NOMO-1 (cell line): ENCODE measurements around the gene OR51B2.
"Not testable (repeated sequence)": the region's sequence is repeated elsewhere in the genome, so short reads cannot be mapped to it uniquely, and the experiment has no call there.

Experiments
- DNase-seq, 2 experiments: peaks; one replicate each; lab custom pipeline; 2025; ENCODE audit not compliant: unreplicated experiment in 2 of 2; lab: John Stamatoyannopoulos, UW

The OR51B2 gene, protein sequence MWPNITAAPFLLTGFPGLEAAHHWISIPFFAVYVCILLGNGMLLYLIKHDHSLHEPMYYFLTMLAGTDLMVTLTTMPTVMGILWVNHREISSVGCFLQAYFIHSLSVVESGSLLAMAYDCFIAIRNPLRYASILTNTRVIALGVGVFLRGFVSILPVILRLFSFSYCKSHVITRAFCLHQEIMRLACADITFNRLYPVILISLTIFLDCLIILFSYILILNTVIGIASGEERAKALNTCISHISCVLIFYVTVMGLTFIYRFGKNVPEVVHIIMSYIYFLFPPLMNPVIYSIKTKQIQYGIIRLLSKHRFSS

DNA sequence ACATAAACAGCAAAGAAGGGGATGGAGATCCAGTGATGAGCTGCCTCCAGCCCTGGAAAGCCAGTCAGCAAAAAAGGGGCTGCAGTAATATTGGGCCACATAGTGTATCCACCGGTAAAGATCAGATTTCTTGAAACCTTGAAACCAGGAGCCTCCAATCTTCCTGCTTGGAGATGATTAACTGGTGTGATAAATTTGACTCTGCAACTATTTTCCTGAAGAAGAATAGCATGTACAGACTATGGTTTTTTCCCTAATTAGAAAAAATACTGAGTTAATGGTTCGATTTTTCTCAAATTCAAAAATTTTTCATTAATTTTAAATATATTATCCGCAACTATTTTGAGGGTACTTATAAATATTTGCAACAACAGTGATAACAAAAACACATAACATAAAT lies at the start of gene OR51B2:
Gene OR51B2, minus strand, starts transcription at position 101 of the 400 bp plus-strand sequence. Its CDS starts 0 bp downstream, at position 101.
- no peak for DNase-seq

DNA sequence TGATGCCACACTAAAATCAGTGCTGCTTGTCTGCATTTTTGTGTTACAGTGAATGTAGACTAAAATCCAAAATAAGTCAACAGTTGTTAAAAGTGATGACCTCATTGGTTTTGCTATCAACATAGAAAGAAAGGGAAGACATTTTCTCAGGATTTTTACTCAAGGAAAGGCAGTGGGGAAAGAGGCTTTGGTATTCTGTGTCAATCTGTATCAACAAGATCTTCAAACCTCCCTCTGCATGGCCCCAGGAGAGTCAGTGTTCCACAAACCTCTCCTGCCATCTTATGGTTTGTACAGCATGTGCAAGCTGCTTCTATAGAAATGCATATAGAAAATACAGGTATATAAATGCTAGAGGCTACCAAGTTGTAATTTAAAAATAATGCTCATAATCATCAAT lies 45.7 kb upstream of the OR51B2 start:
- DNase-seq = no peak

DNA sequence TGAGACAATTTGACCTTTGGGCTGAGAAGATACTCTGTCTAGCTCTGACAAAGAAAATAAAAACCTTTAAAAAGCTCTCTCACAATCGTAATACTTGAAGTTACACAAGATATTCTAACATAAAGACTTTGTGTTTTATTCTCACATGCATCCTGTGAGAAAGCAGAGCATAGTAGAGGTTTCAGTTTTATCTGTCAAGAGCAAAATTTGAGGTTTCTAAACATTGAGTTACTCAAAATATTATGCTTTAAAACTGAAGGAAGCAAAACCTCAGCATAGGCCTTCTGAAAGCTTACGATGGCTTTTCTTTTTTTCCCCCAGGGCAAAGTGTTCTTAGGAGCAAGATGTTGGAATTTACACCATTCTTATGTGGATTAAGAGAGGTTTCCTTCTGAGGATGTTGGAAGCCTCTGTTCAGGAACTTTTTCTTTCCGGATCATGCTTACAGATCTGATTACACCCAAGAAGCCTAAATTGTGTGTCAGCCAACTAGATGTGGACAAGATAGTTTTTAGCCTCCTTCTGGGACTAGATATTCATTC lies 44.5 kb upstream of the OR51B2 start:
- DNase-seq = no peak

DNA sequence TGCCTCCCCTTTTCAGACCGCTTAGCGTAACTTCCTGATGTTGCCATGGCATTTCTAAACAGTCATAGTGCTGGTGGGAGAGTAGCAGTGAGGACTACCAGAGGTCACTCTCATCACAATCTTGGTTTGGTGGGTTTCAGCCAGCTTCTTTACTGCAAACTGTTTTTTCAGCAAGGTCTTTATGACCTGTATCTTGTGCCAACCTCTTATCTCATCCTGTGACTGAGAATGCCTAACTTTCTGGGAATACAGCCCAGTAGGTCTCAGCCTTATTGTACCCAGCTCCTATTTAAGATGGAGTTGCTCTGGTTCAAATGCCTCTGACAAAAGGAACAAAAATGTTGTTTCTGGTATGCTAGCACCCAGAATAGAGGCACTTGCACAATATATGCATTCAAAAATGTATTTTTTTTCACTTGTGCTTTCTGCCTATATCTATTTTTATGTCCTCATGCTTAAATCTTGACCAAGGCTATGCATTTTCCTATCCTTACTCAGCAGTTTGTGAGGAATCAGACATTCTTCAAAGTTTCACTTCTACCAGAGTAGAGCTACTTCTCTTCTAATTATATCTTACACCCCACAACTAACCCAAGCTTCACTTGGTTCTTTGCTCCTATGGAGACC lies 43.5 kb upstream of the OR51B2 start:
- no peak for DNase-seq

DNA sequence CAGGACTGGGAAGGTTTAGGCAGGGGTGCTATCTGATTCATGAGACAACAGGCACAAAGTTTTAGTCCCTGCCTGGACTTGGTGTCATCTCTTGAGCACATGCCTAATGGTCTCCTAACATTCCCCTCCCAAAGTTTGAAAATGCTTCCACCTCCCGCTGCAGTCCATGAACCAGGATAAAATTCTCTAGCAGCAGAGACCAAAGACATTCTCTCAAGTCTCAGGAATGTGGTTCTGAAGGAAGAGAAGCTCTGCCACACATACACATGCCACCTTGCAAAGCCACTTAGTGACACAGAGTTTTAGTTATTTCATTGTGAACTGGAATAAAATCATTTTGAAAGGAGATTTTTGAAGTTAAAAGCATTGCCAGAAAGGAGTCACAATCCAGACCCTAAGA lies 42.8 kb upstream of the OR51B2 start:
- DNase-seq = no peak

DNA sequence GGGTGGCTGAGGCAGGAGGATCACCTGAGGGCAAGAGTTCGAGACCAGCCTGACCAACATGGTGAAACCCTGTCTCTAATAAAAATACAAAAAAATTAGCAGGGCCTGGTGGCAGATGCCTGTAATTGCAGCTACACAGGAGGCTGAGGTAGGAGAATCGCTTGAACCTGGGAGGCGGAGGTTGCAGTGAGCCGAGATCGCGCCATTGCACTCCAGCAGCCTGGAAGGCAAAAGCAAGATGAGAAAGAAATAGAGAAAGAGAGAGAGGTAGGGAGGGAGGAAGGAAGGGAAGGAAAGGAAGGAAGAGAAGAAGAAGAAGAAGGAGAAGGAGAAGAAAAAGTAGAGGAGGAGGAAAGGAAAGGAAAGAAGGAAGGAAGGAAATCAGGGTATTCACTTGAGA lies 42.3 kb upstream of the OR51B2 start:
- not testable (repeated sequence) for DNase-seq

DNA sequence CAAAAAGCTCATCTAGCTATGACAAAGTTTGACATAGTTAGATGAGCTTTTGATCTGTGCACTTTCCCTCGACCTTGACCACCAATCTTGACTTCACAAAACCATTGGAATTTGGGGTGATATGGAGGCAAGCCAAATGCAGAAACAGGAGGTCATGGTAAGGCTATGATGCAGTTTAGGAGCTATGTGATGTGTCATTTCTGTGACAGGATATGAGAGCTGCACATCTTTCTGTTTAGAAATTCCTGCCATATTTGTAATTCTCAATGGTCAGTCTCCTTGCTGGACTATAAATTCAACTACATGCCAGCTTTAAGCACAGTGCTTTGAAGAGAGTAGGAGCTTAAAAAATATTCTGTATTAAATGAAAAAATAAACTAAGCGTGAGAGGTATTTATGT lies 40.1 kb upstream of the OR51B2 start:
- no peak for DNase-seq

DNA sequence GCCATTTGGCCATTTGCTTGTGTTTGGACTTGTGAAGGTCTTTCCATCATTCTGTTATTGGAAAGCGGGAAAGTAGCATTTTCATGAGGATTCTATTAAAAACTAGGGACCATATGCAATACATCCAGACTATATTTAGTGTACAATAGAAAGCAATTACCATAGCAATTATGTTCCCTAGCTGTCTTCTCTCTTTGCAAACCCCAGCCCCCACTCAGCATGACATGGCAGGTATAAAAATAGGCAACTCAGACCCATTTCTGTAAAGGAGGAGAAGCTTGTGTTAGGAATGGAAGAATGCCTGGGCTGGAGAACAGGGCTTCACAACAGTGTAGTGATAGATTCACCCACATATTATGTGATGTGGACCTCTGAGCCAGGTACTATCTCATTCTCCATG lies 39.6 kb upstream of the OR51B2 start:
- no peak for DNase-seq

DNA sequence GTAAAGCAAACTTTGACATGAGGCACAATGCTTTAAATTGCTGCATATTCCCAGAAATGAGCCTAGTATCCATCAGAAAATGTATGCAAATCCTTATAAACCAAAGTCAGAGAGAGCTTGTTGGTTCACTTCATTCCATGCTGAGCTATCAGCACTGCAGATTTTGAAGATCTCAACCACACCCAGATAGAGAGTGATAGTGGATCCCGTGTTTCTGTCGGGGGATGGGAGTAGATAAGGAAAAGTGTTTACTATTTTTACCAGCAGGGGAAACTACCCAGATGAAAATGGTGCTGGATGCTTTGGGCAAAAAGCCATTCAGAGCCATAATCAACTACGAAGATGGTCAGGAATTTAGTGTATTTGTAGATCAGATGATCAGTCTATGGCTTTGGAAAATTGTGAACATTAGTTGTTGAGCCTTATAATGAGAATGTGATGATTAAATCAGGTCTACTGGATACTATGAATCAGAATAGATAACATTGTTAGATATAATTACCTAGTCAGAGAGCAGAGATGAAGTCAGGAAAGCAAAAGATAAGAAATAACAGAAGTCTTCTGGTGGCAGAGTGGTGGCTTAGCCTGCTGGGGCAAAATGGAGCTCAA lies 38.0 kb upstream of the OR51B2 start:
- DNase-seq = no peak

DNA sequence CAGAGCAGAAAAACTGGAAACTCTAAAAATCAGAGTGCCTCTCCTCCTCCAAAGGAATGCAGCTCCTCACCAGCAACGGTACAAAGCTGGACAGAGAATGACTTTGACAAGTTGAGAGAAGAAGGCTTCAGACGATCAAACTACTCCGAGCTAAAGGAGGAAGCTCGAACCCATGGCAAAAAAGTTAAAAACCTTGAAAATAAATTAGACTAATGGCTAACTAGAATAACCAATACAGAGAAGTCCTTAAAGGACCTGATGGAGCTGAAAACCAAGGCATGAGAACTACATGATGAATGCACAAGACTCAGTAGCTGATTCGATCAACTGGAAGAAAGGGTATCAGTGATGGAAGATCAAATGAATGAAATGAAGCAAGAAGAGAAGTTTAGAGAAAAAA lies 31.9 kb upstream of the OR51B2 start:
- DNase-seq = not testable (repeated sequence)

DNA sequence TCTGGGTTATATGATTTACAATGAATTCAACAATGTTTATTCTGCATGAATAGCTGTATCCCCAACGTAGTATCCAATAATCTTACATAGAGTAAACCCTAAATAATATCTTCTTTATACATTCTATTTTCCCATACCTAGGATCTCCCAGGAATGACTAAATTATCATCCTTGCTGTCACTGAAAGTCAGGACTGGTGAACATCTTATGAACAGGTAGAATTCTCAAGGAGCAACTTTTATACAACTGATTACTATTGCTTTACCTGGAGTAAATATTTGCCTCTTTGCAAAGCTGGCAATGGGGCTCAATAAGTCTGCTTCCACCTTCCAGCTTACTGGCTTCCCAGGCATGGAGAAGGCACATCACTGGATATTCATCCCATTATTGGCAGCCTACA lies 27.1 kb upstream of the OR51B2 start, which contains the start of gene OR51B6:
Gene OR51B6, plus strand, starts transcription at position 301 of the 400 bp plus-strand sequence. Its CDS starts 0 bp downstream, at position 301.
- no peak for DNase-seq

DNA sequence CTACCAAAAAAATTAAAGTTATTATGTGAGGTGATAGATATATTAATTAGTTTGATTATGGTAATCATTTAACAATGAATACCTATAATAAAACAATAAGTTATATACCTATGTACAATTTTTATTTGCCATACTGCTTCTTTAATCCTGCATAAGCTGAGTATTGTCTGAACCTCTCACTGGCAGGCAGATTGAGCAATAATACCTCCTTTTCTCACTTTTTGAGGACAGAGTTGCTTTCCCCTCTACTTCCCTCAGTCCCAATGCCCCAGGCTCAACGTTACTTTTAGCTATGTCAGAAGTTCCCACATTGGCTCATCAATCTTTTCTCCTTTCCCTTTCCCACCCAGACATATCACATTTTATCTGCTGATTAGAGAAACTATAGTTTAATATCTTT lies 25.5 kb upstream of the OR51B2 start:
- DNase-seq = no peak

DNA sequence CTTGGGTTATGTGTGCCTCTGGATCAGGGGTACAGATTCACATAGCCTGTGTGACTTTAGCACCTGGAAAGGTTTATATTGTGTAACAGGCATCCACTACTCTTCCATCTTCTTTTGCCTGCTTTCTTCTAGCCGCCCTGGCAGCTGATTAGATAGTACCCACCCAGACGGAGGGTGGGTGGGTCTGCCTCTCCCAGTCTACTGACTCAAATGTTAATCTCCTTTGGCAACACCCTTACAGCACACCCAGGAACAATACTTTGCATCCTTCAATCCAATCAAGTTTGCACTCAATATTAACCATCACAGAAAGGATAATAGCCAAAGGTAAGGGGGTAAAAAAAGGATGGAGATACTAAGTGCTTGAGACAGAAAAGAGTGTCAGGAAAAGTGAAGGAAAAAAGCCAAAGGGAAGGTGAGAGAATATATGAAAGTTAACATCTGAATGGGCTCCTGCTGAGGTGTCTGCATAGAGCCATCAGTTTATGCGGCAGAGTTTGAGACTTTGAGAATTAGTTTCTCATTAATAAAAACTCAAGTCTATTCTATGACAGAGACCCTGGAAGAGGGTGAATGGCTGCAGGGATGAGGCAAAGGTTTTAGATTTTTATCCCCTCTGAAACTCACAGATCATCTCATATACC lies 24.6 kb upstream of the OR51B2 start:
- no peak for DNase-seq

DNA sequence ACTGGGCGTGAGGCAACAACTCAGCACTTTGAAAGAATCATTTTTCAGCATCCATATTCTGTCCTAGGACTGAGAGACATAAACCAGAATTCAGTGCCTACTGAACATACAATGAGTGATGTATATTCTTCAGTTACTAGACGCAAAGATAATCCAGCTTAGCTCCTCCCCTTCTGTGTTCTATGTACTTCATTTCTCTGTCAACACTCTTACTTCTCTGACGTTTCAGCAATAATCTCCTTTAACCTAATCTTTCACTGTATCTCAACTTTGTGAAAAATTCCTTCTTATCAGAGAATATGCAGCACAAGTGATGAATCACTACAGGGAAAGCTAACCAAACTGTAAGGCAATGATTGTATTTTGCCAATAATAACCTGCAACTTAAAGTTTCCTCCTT lies 21.7 kb upstream of the OR51B2 start:
- no peak for DNase-seq

DNA sequence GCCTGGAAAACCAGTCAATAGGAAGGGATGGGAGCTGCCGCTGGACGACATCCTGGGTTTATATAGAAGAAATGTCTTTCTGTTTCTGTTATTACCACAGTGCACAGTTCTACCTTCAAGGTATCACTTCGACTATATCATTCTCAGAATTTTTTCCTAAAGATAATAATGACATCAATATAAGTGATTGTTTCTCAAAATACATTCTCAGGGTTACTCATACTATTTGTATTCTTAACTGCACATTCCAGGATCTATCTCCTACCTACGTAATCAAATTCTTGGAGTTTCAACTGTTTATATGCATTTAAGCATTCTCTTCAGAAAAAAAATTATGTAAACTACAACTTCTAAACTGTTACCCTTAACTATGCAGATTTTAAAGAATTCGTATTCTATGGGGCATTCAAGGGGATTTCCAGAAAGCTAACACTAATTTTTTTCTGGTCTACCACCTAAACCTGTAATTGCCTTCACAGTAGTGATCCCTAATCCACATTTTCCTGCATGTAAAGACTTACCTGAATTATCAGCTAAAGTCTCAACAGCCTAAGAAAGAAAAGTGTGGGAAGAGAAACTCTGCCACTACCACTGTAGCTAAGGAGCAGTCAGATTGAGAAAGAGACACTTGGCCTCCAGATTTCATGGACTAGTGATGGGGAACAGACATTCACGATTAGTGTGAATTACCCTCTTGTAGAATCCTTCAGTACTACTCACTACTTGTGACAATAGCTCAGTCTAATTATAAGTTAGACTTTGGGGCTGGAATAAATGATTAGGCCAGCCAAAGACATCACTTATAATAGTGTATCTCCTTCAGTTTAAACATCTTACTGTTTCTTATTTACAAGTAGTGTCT lies 19.6 kb upstream of the OR51B2 start, which contains the start of gene OR51B5:
Gene OR51B5, minus strand, starts transcription at position 51 of the 862 bp plus-strand sequence. Its CDS starts 0 bp downstream, at position 51.
- no peak for DNase-seq

DNA sequence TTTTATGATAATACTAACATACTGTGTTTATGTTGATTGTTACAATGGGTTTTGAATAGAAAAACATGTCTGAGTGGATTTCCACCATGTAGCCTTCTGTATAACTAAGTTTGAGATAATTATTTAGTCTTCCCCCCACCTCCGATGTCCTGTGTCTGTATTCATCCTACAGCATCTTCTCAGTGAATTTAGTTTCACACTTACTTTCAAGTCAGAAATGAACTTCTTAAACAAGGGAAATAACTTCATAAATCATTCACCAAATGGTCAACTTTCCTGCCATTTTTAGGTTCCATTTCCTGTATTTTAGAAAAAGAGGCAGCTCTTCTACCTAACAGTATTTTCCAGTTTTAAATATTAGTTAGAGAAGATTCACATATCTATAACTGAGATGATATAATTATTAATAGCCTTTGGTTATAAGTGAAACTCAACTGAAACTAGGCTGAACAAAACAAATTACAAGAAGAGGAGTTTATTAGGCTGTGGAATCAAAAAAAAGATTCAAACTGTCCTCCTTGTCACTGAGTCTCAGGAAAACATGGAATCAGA lies 15.8 kb upstream of the OR51B2 start:
- DNase-seq = no peak

DNA sequence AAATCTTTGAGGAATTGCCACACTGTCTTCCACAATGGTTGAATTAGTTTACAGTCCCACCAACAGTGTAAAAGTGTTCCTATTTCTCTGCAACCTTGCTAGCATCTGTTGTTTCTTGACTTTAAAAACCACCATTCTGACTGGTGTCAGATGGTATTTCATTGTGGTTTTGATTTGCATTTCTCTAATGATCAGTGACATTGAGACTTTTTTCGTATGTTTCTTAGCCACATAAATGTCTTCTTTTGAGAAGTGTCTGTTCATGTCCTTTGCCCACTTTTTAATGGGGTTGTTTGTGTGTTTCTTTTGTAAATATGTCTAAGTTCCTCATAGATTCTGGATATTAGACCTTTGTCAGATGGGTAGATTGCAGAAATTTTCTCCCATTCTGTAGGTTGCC lies 13.2 kb upstream of the OR51B2 start:
- DNase-seq = not testable (repeated sequence)

DNA sequence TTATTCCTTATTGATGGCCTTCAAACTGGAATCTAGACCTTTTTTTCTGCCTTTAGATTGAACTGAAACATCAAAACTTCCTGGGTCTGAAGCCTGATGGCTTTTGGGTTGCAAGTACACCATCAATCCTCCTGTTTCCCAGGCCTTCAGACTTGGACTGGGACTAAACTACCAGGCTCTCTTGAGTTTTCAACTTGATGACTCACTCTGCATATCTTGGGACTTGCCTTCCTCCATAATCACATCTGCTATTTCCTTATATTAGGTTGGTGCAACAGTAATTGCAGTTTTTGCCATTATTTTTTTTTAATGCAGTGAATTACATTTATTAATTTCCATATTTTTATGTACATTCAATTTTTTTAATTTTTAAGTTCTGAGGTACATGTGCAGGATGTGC lies 12.2 kb upstream of the OR51B2 start:
- DNase-seq = no peak

DNA sequence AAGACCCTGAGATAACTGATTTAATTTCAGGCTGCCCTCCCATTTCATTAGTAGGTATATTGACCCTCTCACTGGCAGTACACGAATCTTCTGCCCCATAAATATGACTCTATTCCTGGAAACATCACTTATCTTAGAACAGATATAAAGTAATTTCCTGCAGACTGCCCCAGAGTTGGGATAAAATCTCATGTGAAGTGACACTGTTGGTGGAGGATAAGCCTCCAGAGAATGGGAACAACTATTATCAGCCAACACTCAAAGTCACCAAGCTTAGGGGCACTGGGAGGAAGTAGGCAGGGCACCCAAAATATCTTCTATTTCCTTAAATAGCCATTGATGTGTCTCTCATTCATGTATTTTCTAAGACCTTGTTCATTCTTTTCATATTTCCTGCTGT lies 11.1 kb upstream of the OR51B2 start:
- DNase-seq = no peak

DNA sequence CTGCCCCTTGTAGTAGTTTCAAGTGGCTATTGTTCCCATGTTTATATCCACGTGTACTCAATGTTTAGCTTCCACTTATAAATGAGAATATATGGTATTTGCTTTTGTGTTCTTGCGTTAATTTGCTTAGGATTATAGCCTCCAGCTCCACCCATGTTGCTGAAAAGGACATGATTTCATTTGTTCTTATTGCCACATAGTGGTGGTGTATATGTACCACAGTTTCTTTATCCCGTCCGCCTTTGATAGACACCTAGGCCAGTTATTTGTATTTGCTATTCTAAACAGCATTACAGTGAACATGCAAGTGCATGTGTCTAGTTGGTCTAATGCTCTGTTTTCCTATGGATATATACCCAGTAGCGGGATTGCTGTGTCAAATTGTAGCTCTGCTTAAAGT lies 6.8 kb downstream of the OR51B2 start:
- no peak for DNase-seq
